Lower leg skin (tissue), 3 donors: ENCODE results near the gene METTL16.

Source experiments
- POLR2A ChIP-seq, 2 donors: fragments of 450-650 bp; IDR thresholded peaks; one replicate each; pipeline ENCODE4 v1.6.1; 2016 to 2017; ENCODE audit warnings: antibody characterized with exemption in 2 of 2, mild to moderate bottlenecking in 1 of 2, moderate library complexity in 1 of 2
- TF ChIP-seq, protein P1 (sequence below), 3 donors: fragments of 450-650 bp; IDR thresholded peaks; one replicate each; pipeline ENCODE4 v1.5.1; 2016; ENCODE audit warnings: antibody characterized with exemption in 3 of 3, mild to moderate bottlenecking in 3 of 3, moderate library complexity in 2 of 3

DNA sequence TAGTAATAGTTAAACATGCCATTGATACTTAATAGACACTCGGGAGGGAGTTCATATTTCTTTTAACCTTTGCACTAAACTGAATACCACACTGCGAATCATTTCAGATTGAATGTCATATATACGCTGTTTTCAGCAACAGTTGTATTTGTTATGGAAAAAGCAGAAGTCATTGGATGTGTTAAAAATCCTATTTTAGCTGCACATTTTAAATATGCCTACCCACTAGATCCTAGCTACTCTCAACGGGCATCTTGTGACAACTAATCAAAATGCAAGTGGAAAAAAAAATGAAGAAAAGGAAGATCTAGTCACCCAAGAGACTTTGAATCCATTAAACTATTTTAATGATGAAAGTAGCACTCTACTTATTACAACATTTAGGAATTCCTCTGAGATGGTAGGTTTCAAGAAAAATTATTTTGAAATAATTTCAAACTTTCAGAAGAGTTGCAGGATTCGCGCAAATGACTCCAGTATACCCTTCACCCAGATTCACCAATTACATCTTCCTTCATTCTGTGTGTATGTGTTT lies 59.4 kb downstream of the METTL16 start:
- TF ChIP-seq, protein P1, sequence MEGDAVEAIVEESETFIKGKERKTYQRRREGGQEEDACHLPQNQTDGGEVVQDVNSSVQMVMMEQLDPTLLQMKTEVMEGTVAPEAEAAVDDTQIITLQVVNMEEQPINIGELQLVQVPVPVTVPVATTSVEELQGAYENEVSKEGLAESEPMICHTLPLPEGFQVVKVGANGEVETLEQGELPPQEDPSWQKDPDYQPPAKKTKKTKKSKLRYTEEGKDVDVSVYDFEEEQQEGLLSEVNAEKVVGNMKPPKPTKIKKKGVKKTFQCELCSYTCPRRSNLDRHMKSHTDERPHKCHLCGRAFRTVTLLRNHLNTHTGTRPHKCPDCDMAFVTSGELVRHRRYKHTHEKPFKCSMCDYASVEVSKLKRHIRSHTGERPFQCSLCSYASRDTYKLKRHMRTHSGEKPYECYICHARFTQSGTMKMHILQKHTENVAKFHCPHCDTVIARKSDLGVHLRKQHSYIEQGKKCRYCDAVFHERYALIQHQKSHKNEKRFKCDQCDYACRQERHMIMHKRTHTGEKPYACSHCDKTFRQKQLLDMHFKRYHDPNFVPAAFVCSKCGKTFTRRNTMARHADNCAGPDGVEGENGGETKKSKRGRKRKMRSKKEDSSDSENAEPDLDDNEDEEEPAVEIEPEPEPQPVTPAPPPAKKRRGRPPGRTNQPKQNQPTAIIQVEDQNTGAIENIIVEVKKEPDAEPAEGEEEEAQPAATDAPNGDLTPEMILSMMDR (IDR thresholded peaks at IDR 0.05): no peak
- no peak for TF ChIP-seq POLR2A (IDR thresholded peaks at IDR 0.05)
